ENCODE measurements around the gene FARP1.

The FARP1 gene

DNA sequence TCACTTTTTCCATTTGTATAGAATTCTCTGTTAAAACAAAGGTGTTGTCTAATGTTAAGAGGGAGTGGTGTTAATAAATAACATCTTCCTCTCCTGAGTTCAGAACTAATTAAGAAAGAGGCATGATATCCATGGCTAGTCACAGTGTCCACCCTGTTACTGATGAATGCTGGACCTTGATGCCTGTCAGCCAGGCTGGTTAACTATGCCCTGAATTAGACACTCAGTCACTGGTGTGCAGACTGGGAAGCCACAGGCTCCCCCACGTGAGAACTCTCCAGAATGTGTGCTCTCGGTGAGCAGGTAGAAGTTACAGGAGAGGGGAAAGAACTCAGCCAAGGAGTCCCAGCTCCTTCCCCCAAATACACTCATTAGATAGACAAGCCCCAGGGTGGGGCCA is 90.2 kb downstream of the FARP1 start:
- no peak overlapping the region for H3K4me3 ChIP-seq (ENCODE audit: low read depth, low read length)
- TF ChIP-seq, protein P1, sequence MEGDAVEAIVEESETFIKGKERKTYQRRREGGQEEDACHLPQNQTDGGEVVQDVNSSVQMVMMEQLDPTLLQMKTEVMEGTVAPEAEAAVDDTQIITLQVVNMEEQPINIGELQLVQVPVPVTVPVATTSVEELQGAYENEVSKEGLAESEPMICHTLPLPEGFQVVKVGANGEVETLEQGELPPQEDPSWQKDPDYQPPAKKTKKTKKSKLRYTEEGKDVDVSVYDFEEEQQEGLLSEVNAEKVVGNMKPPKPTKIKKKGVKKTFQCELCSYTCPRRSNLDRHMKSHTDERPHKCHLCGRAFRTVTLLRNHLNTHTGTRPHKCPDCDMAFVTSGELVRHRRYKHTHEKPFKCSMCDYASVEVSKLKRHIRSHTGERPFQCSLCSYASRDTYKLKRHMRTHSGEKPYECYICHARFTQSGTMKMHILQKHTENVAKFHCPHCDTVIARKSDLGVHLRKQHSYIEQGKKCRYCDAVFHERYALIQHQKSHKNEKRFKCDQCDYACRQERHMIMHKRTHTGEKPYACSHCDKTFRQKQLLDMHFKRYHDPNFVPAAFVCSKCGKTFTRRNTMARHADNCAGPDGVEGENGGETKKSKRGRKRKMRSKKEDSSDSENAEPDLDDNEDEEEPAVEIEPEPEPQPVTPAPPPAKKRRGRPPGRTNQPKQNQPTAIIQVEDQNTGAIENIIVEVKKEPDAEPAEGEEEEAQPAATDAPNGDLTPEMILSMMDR (IDR thresholded peaks at IDR 0.05) = no peak
- H3K9ac ChIP-seq = no peak overlapping the region
- peak overlapping the region; percentile 64 for H3K27ac ChIP-seq
- no peaks in the 10 kb centered on the region for H3K36me3 ChIP-seq (ENCODE audit: control insufficient read depth, insufficient read depth, low read length)
- H3K4me2 ChIP-seq (ENCODE audit: low read length) = no peak overlapping the region
- H3K9me3 ChIP-seq (ENCODE audit: control insufficient read depth, low read length) = no peaks in the 10 kb centered on the region
- H3K27me3 ChIP-seq (ENCODE audit: control insufficient read depth, insufficient read depth, low read length) = no peaks in the 10 kb centered on the region
- H3K79me2 ChIP-seq = peaks cover 9% of the 10 kb centered on the region
- H3K4me1 ChIP-seq = peaks cover 6% of the 10 kb centered on the region
- no peak overlapping the region for H2AFZ ChIP-seq

DNA sequence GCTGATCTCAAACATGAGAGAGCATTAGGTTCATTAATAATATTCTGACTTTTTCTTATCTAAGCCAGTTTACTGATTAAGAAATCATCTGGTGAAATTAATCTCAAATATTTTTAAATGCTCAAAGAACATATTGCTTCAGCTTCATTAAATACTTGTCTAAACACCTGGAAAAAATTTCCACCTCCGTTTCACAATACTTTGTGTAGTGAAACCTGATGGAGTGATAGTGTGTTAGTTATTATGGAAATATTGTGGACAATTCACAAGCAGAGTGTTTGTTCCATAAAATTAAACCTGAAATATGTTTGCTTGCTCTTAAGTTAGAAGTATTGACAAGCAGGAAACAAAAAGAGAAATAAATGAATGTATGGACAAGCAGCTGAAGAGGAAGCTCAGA is 91.5 kb downstream of the FARP1 start:
- Histone ChIP-seq H3K27ac (peak overlapping the region; percentile 64), H3K27me3 (ENCODE audit: control insufficient read depth, insufficient read depth, low read length) (no peaks in the 10 kb centered on the region), H2AFZ (peak overlapping the region; percentile 60), H3K9me3 (ENCODE audit: control insufficient read depth, low read length) (no peaks in the 10 kb centered on the region), H3K79me2 (peaks cover 9% of the 10 kb centered on the region), H3K36me3 (ENCODE audit: control insufficient read depth, insufficient read depth, low read length) (no peaks in the 10 kb centered on the region), H3K4me2 (ENCODE audit: low read length) (no peak overlapping the region), H3K4me3 (ENCODE audit: low read depth, low read length) (no peak overlapping the region), H3K9ac (no peak overlapping the region), H3K4me1 (peaks cover 6% of the 10 kb centered on the region)
- TF ChIP-seq, protein P1 (IDR thresholded peaks at IDR 0.05) = no peak

DNA sequence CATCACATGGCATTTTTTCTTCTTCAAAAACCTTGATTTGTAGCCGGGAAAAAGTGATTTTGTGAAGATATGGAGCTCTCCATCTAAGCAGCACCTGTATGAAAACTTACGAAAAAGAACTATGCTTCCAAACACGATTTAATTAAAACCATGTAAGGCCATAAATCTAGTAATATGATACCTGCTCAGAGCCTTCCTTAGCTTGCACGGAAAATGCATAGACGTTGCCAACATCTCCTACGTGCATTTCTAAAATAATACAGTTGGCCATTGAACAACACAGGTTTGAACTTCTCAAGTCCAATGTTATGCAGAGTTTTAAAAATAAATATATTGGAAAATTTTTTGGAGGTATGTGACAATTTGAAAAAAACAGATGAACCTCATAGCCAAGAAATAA is 93.3 kb downstream of the FARP1 start:
- Histone ChIP-seq H3K4me1 (peaks cover 6% of the 10 kb centered on the region), H3K4me3 (ENCODE audit: low read depth, low read length) (no peak overlapping the region), H3K27ac (no peak overlapping the region), H2AFZ (no peak overlapping the region), H3K4me2 (ENCODE audit: low read length) (no peak overlapping the region), H3K36me3 (ENCODE audit: control insufficient read depth, insufficient read depth, low read length) (no peaks in the 10 kb centered on the region), H3K27me3 (ENCODE audit: control insufficient read depth, insufficient read depth, low read length) (no peaks in the 10 kb centered on the region), H3K9me3 (ENCODE audit: control insufficient read depth, low read length) (no peaks in the 10 kb centered on the region), H3K79me2 (peaks cover 7% of the 10 kb centered on the region), H3K9ac (no peak overlapping the region)
- TF ChIP-seq, protein P1 (IDR thresholded peaks at IDR 0.05) = no peak

DNA sequence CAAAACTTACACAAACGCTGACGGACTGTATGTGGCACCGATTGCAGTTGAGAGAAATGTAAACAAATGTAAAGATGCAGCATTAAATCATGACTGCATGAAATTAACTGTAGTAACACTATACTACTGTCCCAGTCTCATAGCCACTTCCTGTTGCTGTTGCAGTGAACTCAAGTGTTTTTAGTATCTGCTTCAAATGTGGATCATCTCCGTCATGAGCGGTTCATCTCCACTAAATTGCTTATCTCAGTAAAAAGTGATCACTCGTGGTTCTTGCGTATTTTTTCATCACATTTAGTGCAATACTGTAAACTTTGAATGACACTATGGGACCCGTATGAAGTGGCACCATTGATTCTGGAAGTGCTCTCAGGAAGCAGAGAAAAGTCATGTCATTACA is 94.4 kb downstream of the FARP1 start:
- Histone ChIP-seq H3K4me3 (ENCODE audit: low read depth, low read length) (no peak overlapping the region), H3K27me3 (ENCODE audit: control insufficient read depth, insufficient read depth, low read length) (no peaks in the 10 kb centered on the region), H3K27ac (no peak overlapping the region), H3K4me2 (ENCODE audit: low read length) (no peak overlapping the region), H2AFZ (no peak overlapping the region), H3K79me2 (peaks cover 6% of the 10 kb centered on the region), H3K9me3 (ENCODE audit: control insufficient read depth, low read length) (no peaks in the 10 kb centered on the region), H3K9ac (no peak overlapping the region), H3K36me3 (ENCODE audit: control insufficient read depth, insufficient read depth, low read length) (no peaks in the 10 kb centered on the region), H3K4me1 (peaks cover 6% of the 10 kb centered on the region)
- TF ChIP-seq, protein P1 (IDR thresholded peaks at IDR 0.05) = no peak

Measured in parathyroid adenoma (tissue), 2 donors.